ENCODE results near the gene RNF213. TPM values are rescaled to one million over a fixed set of nuclear protein-coding genes. Genes with fewer than 3 reads are reported as not detected.
"Not testable (repeated sequence)": the region's sequence is repeated elsewhere in the genome, so short reads cannot be mapped to it uniquely, and the experiment has no call there.

RNF213 gene
- total RNA-seq, 1 donor from 2014 or later, result 17.5 TPM

- no peak for DNase-seq
Observed at GRCh38 chr17:80270836-80271235, 10.2 kb downstream of the RNF213 start.

- no peak for DNase-seq
Observed at GRCh38 chr17:80272366-80272765, 11.7 kb downstream of the RNF213 start.

GRCh38 chr17:80274331-80274730 is 13.7 kb downstream of the RNF213 start:
- DNase-seq, result no peak

- no peak for DNase-seq
Observed at GRCh38 chr17:80274871-80275449, 14.3 kb downstream of the RNF213 start.

GRCh38 chr17:80275857-80276256 is 15.2 kb downstream of the RNF213 start:
- DNase-seq, result not testable (repeated sequence)

GRCh38 chr17:80277751-80278671 is 17.4 kb downstream of the RNF213 start:
- no peak for DNase-seq

GRCh38 chr17:80279895-80280294 is 19.2 kb downstream of the RNF213 start:
- DNase-seq, result no peak

GRCh38 chr17:80281516-80281915 is 20.9 kb downstream of the RNF213 start:
- DNase-seq, result no peak

- DNase-seq, result no peak
Observed at GRCh38 chr17:80283116-80283852, 22.6 kb downstream of the RNF213 start.

GRCh38 chr17:80284631-80285030 is 24.0 kb downstream of the RNF213 start:
- no peak for DNase-seq

- no peak for DNase-seq
Observed at GRCh38 chr17:80285237-80285920, 24.7 kb downstream of the RNF213 start.

- DNase-seq, result no peak
Observed at GRCh38 chr17:80286638-80286960, 25.9 kb downstream of the RNF213 start.

GRCh38 chr17:80287038-80287437 is 26.4 kb downstream of the RNF213 start:
- DNase-seq, result no peak

GRCh38 chr17:80287806-80288567 is 27.3 kb downstream of the RNF213 start:
- DNase-seq, result no peak

GRCh38 chr17:80289616-80290015 is 29.0 kb downstream of the RNF213 start:
- no peak for DNase-seq

- DNase-seq, result no peak
Observed at GRCh38 chr17:80290156-80290555, 29.5 kb downstream of the RNF213 start.

- no peak for DNase-seq
Observed at GRCh38 chr17:80291260-80291659, 30.6 kb downstream of the RNF213 start.

- no peak for DNase-seq
Observed at GRCh38 chr17:80291691-80292487, 31.2 kb downstream of the RNF213 start.

- no peak for DNase-seq
Observed at GRCh38 chr17:80292521-80292971, 31.9 kb downstream of the RNF213 start.

- no peak for DNase-seq
Observed at GRCh38 chr17:80294210-80294609, 33.6 kb downstream of the RNF213 start.

- no peak for DNase-seq
Observed at GRCh38 chr17:80294653-80295052, 34.0 kb downstream of the RNF213 start.

All from occipital lobe (tissue), 2 donors.